Chondrocyte (in vitro differentiated cells): ENCODE data around the gene TEX10. TPM values are rescaled to one million over a fixed set of nuclear protein-coding genes. Genes with fewer than 3 reads are reported as not detected.

Source experiments
- DNase-seq: peaks from one replicate; pipeline ENCODE4 v3.0.0; 2021; ENCODE audit warnings: mixed read lengths, low spot score
- H3K27ac Mint-ChIP-seq: one replicate; pipeline ENCODE4 v1.8.0; 2021; ENCODE audit warnings: mild to moderate bottlenecking, moderate library complexity, mixed read lengths; ENCODE audit not compliant: unreplicated experiment
- H3K27me3 Mint-ChIP-seq: 2 replicates; pipeline ENCODE4 v1.8.0; 2021; ENCODE audit warnings: low read depth, mixed read lengths
- H3K36me3 Mint-ChIP-seq: 2 replicates; pipeline ENCODE4 v1.8.0; 2021; ENCODE audit warnings: low read depth, mixed read lengths
- H3K4me1 Mint-ChIP-seq: 2 replicates; pipeline ENCODE4 v1.8.0; 2021; ENCODE audit warnings: low read depth, mild to moderate bottlenecking, mixed read lengths
- H3K4me3 Mint-ChIP-seq: one replicate; pipeline ENCODE4 v1.8.0; 2021; ENCODE audit warnings: mild to moderate bottlenecking, moderate library complexity, mixed read lengths; ENCODE audit not compliant: unreplicated experiment
- H3K9me3 Mint-ChIP-seq: 2 replicates; pipeline ENCODE4 v1.8.0; 2021; ENCODE audit warnings: low read depth, mixed read lengths
- total RNA-seq: library from RNA; stranded (reverse); gene quantifications from 3 replicates; pipeline ENCODE4 v1.2.1, GENCODE V29; 2021
- TF ChIP-seq, protein P1 (sequence below): fragments of 200-600 bp; sonication (generic); IDR thresholded peaks from 2 replicates; pipeline ENCODE4 v1.5.0; 2021; ENCODE audit warnings: antibody characterized with exemption, mild to moderate bottlenecking, moderate library complexity

TEX10 gene
- total RNA-seq, 1 donor from 2014 or later: 14.6 TPM

DNA sequence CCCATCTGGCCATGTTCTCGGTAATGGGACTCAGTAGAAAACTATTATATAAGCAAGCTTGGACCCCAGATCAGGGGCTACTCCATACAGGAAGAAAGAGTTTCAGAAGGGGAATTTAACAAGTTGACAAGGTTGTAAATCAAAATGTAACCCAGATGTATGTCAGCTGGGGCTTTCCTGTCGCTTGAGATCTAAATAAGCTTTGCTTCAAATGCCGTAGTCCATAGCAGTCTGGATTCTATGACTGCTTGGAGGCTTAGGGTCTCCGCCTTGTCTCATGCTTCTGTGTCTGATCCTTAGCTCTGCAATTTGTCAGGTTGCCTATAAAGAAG is 70.4 kb downstream of the TEX10 start:
- TF ChIP-seq, protein P1, sequence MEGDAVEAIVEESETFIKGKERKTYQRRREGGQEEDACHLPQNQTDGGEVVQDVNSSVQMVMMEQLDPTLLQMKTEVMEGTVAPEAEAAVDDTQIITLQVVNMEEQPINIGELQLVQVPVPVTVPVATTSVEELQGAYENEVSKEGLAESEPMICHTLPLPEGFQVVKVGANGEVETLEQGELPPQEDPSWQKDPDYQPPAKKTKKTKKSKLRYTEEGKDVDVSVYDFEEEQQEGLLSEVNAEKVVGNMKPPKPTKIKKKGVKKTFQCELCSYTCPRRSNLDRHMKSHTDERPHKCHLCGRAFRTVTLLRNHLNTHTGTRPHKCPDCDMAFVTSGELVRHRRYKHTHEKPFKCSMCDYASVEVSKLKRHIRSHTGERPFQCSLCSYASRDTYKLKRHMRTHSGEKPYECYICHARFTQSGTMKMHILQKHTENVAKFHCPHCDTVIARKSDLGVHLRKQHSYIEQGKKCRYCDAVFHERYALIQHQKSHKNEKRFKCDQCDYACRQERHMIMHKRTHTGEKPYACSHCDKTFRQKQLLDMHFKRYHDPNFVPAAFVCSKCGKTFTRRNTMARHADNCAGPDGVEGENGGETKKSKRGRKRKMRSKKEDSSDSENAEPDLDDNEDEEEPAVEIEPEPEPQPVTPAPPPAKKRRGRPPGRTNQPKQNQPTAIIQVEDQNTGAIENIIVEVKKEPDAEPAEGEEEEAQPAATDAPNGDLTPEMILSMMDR: no peak
- H3K27me3 Mint-ChIP-seq: no peaks in the 10 kb centered on the region
- H3K4me3 Mint-ChIP-seq: no peak overlapping the region
- peaks cover 42% of the 10 kb centered on the region for H3K36me3 Mint-ChIP-seq
- H3K27ac Mint-ChIP-seq: no peak overlapping the region
- H3K4me1 Mint-ChIP-seq: peaks cover 1% of the 10 kb centered on the region
- H3K9me3 Mint-ChIP-seq: peaks cover 20% of the 10 kb centered on the region
- DNase-seq: no peak

DNA sequence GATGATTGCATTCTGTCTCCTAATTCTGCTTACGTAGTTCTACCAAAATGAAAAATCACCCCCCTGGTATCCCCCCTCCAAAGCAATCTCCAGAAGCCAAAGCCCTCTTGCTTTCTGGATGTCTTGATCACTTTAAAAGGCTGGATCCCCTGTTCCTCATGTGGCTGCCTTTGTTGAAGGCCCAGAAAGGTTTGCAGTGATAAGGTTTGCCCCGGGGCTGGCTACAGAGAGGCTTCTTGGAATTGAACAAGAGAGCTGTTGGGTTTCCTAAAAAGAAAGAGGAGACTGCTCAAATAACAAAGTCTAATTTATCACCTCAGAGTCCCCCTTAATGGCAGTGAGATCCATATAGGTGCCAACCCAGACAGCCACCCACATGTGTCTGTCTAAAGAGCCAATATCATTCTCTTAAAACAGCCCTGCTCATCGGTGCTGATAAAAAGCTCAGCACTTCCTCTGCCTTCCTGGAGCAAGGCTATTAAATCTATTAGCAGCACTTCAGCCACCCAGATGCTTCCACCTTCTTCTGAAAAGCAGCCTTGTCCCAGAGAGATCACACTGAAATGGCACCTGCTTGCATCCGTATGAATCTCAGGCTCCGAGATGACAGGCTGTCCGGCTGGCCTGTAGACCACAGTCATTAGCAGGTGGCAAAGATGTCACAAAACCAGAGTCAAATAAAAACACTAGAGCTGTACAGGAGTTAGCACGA is 70.9 kb downstream of the TEX10 start:
- H3K27me3 Mint-ChIP-seq: no peaks in the 10 kb centered on the region
- no peak overlapping the region for H3K27ac Mint-ChIP-seq
- no peak overlapping the region for H3K4me3 Mint-ChIP-seq
- peaks cover 5% of the 10 kb centered on the region for H3K4me1 Mint-ChIP-seq
- peaks cover 42% of the 10 kb centered on the region for H3K36me3 Mint-ChIP-seq
- TF ChIP-seq, protein P1: no peak
- DNase-seq: no peak
- peaks cover 18% of the 10 kb centered on the region for H3K9me3 Mint-ChIP-seq

DNA sequence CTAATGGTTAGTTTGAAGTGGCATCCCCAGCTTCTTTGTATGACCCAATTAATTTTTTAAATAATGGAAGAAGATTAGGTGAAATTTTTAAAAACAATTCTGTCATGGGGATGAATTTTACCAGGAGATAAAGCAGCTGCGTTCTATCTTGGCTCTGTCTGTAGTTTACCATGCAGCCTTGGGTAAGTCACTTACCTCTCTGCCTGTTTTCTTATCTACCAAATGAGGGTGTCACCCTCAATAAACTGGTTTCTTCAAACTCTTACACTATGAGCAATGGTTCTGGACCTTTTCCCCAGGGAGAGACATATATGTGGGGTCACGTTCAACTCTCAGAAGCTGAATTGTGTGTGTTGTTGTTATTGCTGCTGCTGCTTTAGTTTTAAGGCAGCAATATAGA is 71.7 kb downstream of the TEX10 start:
- Mint-ChIP-seq H3K9me3 (peaks cover 15% of the 10 kb centered on the region), H3K27ac (no peak overlapping the region), H3K36me3 (peaks cover 37% of the 10 kb centered on the region), H3K4me3 (no peak overlapping the region), H3K4me1 (peaks cover 5% of the 10 kb centered on the region), H3K27me3 (no peaks in the 10 kb centered on the region)
- DNase-seq: no peak
- TF ChIP-seq, protein P1: no peak

DNA sequence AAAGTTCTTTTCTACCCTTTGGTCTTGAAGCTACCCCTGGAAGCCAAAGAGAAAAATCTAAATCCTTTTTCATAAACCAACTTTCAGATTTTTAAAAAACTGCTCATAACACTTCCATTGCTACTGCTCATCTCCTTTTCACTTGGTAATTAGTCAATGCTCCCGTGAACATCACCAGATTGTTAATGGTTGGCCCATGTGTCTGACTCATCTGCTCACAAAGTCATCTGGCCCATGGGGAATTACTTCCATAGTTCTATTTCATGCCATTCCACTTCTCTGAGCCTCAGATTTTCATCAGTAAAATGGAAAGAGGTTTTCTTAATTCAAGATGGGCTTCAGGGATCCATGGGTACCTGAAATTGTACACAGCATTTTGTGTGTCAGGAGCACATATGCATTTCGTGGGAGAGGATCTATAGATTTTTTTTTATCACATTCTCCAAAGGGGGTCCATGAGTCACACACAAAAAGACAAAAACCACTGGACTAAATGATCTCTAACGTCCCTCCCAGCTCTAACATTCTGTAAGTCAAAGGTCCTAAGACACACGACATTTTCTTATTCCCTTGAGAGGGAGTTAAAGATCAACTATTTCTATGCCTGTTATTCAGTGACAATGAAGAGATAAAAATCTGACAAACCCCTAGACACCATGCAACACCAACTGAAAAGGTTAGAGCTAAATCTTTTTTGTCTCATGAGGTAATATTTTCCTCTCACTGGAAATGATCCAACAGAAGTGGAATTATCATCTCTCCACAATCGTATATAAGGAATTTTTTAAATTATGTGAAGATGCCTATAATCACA is 75.4 kb downstream of the TEX10 start:
- TF ChIP-seq, protein P1: no peak
- peaks cover 22% of the 10 kb centered on the region for H3K36me3 Mint-ChIP-seq
- H3K27me3 Mint-ChIP-seq: no peaks in the 10 kb centered on the region
- no peak overlapping the region for H3K27ac Mint-ChIP-seq
- DNase-seq: no peak
- no peak overlapping the region for H3K4me3 Mint-ChIP-seq
- peaks cover 5% of the 10 kb centered on the region for H3K4me1 Mint-ChIP-seq
- no peaks in the 10 kb centered on the region for H3K9me3 Mint-ChIP-seq

DNA sequence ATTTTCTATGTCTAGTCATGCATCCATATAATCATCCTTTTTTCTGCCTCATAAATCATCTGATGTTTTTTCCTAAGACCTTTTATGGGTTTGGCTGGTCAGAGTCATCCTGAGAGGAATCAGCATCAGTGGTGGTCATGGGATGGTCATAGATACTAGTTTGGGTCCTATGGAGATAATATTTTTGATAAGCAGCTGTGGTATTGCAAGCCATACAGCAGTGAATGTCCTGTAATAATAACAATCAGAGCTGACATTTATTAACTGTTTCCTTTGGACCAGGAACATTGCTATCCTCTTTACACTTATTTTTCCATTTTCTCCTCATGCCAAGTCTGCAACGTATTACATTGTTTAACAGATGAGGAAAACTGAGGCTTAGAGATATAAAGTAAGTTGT is 83.1 kb downstream of the TEX10 start:
- H3K27me3 Mint-ChIP-seq: no peaks in the 10 kb centered on the region
- TF ChIP-seq, protein P1: no peak
- H3K36me3 Mint-ChIP-seq: peaks cover 12% of the 10 kb centered on the region
- no peaks in the 10 kb centered on the region for H3K9me3 Mint-ChIP-seq
- H3K4me3 Mint-ChIP-seq: no peak overlapping the region
- no peaks in the 10 kb centered on the region for H3K4me1 Mint-ChIP-seq
- no peak overlapping the region for H3K27ac Mint-ChIP-seq
- no peak for DNase-seq
